Measurements from ENCODE around the gene EEIG1.

EEIG1 gene

GRCh38 chr9:128001151-128001778 lies 20.5 kb upstream of the EEIG1 start:
- no peak for DNase-seq

- no peak for DNase-seq
Measured at GRCh38 chr9:127999461-127999860, 18.7 kb upstream of the EEIG1 start.

GRCh38 chr9:127993721-127994120 lies 12.9 kb upstream of the EEIG1 start:
- no peak for DNase-seq

DNA sequence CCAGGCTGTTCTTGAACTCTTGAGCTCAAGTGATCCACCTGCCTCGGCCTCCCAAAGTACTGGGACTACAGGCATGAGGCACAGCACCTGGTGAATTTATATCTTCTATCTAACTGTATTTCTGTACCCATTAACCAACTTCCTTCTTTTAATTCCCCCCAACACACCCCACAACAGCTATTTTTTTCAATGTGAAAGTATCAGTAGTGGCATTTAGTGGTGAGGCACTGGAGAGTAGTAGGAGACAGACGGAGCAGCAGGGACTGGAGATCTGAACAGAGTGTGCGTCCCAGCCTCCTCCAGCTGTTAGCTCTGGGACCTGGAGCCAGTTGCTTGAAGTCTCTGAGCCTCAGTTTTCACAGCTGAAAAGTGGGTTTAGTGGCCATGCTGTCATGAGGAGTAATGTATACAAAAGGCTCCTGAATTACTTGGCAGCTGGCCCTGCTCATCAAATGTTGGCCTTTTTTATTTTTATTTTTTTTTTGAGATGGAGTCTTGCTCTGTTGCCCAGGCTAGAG lies 11.0 kb upstream of the EEIG1 start:
- DNase-seq = no peak

GRCh38 chr9:127991017-127991756 lies 10.4 kb upstream of the EEIG1 start:
- no peak for DNase-seq

DNA sequence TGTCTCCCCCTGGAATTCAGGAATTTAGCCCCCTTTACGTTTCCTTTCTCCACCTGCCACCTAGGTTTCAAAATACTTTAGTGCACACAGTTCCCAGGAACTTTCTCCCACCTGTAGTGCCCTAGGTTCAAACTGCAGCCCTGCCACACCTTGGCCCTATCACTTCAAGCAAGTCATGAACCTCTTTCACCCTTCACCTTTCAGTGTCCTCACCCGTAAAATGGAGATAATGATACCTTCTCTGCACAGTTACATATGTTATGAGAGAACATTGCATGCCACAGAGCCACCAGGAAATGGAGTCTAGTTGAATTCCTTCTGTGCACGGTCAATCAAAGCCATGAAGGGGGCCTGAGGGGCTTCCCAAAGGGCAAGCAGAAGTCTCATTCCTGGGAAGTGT lies 9.8 kb upstream of the EEIG1 start:
- no peak for DNase-seq

DNA sequence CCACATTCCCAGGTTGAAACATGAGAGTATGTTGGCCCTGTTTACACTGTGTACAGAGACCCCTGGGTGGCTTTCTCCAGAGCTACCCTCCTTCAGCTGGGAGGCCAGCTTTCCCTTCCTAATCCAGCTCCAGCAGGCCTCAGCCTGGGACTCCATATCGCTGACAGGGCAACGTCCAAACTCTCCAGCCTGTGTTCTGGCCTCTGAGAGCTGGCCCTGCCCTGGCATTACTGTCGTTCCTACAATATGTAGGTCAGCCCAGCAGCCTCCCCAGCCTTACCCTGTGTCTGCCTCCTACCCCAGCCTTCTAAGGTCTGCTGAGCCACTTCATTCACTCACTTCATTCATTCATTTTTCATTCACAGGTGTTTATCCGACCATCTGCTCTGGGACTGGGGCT lies 8.3 kb upstream of the EEIG1 start:
- DNase-seq = no peak

DNA sequence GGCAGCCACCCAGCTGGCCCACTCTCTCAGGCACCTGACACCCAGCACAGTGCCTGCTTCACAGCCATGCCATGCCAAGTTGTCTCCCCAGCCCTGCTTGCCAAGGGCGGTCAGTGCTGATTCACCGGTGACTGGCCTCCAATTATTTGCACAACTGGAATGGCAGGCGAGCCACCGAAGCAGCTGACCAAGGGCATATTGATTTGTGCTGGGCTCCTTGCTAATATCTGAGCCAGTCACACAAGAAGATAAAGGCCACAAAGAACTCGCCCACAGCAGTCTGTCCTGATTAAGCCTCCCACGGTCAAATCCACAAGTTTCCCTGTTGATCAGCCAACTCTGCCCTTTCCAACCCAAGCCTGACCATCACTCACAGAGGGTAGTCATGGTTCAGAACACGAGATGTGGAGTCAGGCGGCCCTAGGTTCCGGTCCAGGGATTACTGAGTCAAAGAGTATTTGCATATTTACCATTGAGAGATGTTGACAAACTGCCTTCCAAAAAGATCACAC lies 6.4 kb upstream of the EEIG1 start:
- DNase-seq = no peak

DNA sequence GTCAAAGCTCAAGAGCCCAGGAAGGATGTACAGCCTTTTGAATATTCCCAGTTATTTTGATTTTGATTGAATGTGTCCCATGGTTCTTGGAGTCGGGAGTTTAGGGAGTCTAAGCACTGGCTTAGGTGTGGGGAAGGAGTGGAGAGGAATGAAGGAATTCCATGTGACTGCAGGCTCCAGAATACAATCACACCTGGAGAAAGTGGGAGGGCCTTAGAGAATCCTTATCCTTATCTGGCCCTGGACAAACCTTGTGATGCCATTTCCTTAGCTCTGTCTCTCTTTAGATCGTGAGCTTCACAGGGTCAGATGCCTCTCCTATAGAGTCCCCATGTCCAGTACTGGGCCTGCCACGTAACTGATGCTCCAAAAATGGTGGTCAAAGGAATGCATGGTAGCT lies 4.2 kb upstream of the EEIG1 start:
- DNase-seq = no peak

DNA sequence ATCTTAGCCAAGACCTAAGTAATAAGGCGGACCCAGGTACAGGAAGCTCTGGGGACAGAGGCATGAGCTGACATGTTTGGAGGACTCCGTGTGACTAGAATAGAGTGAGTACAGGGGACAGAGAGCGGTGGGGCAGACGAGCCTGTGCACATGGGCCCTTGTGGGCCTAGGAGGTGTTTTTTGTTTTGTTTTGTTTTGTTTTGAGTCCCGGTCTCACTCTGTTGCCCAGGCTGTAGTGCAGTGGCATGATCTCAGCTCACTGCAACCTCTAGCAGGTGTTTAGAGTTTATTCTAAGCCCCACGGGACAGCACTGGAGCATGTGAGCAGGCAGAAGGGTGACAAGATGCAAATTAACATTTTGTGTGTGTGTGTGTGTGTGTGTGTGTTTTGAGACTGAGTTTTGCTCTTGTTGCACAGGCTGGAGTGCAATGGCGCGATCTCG lies 3.1 kb upstream of the EEIG1 start:
- DNase-seq = no peak

GRCh38 chr9:127982912-127983311 lies 2.1 kb upstream of the EEIG1 start:
- DNase-seq = no peak

DNA sequence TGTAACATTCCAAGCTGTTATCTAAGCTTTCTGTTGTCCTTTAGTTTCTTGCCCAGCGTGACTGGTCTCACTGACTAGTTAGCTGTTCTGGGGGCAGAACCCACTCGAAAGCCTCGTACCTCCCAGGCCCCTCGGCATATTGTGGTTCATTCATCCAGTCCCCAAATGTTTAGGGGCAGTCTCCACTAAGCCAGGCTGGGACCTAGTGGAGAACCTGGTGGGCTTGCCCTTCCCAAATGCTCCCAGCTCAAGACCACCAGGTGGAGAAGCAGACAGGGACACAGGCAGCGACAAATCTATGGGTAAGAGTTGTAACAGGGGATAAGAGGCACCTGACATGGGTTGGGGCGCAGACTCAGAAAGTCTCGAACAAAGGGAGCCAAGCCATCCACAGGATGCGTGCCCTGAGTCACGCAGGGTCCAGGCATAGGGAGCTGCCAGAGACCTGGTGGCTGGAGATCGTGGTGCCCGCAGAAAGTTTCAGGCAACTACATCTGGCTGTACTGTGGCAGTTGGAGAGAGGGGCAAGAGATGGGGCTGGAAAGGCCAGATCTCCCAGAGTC lies 851 bp upstream of the EEIG1 start:
- no peak for DNase-seq

DNA sequence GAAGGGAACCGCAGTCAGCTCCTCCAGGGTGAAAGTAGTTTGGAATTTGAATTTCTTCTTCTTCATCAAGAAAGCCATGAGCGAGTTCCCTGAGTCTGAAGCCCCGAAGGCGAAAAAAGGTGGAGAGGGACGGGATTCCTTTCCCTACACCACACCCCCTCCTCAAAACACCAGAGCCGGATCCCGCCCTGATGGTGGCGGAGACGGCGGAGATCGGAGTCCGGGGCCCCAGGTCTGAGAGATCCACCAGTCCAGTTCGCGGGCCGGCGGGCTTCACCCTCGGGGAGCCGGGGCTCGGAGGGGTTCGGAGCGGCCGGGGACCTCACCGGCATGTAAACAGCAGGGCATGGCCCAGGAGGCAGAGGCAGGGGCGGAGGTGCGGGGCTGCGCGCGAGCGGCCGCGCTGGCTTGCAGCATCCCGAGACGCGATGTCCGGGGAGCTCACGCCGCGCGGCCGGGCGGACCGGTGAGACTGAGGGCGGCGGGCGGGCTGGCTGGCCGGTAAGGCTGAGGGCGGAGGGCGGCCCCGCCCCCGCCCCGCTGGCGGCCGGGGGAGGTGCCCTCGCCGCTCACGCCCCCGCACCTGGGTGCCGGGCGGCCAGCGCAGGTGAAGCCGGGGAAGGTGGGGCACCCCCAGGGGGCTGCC lies 606 bp downstream of the EEIG1 start:
- peak; percentile 39 for DNase-seq

DNA sequence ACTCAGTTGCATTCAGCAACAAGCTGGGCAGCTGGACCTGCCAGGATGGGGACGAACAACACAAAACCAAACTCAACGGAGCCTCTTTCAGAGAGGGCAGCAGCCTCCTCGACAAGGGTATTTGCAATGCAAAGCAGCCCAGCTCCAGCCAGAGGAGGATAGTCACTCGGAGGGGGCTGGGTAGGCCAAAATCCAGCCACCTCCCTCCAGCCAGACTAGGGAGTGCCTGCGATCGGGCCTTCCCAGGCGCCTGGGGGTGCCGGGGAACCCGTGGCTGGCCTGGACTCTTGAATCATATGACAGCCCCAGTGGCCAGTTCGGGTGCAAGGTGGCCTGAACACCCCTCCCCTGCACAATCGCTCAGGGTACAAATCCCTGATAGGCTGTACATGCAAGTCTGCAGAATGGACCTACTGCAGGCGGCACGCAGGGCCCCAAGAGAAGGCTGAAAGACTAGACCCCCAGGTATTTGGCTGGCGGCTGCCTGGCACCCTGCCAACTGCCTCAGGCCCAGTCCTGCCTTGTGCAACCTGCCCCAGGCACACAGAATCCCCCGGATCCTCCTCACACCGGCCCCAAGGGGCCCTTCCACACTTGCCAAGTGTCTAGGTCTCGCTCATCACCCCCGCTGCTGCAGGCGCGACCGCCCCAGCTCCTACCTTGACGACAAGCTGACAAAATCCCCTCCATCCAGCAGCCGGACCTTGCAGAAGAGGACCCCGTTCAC lies 1.3 kb downstream of the EEIG1 start:
- peak; percentile 44 for DNase-seq

- DNase-seq = no peak
Measured at GRCh38 chr9:127979015-127979332, 1.8 kb downstream of the EEIG1 start.

DNA sequence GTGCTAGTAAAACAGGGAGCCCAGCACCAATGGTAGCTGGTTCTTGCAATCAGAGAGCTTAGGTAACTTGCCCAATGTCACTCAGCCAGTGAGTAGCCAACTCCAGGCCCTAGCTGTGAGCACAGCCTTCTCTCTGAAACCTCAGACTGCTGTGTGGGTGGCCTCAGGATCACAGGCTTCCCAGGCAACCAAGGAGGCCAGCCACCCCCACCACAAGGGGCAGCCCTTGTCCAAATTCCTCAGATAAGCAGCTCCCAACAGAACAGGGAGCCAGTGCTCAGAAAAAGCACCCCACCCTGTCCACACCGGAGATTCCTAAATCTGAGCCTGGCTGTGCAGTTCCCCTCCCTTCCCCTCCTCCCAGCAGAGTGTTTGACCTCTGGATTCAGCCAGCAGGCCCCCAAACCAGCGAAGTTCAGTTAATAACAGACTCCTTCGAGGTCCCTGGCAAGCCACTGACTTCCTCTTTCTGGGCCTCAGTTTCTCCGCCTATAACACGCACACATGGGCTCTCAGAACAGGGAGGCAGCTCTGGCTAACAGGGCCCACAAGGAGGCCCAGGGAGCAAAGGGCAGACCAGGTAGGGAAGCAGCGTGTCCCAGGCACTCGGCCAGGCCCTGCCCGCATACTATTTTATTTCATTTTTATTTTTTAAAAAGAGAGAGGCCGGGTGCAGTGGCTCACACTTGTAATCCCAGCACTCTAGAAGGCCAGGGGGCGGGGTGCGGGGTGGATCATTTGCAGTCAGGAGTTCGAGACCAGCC lies 2.7 kb downstream of the EEIG1 start:
- peak; percentile 16 for DNase-seq

- DNase-seq = no peak
Measured at GRCh38 chr9:127977009-127977883, 3.5 kb downstream of the EEIG1 start.

DNA sequence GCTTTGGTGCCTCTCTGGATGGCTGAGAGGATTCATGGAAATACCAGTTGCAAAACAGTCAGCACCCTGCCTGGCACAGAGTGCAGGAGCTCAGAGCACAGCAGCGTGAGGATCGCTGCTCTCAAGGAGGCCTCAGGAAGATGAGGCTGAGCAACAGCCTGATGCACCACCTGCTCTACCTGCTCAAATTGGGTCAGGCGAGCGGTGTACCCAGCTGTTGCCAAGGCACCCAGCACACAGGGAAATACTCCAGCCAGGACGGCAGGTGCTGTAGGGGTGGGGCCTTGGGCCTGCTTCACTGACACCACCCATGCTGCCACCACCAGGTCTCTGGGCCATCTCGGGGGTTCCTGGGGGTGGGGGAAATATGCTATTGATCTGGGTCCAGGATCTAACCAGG lies 4.3 kb downstream of the EEIG1 start:
- no peak for DNase-seq

DNA sequence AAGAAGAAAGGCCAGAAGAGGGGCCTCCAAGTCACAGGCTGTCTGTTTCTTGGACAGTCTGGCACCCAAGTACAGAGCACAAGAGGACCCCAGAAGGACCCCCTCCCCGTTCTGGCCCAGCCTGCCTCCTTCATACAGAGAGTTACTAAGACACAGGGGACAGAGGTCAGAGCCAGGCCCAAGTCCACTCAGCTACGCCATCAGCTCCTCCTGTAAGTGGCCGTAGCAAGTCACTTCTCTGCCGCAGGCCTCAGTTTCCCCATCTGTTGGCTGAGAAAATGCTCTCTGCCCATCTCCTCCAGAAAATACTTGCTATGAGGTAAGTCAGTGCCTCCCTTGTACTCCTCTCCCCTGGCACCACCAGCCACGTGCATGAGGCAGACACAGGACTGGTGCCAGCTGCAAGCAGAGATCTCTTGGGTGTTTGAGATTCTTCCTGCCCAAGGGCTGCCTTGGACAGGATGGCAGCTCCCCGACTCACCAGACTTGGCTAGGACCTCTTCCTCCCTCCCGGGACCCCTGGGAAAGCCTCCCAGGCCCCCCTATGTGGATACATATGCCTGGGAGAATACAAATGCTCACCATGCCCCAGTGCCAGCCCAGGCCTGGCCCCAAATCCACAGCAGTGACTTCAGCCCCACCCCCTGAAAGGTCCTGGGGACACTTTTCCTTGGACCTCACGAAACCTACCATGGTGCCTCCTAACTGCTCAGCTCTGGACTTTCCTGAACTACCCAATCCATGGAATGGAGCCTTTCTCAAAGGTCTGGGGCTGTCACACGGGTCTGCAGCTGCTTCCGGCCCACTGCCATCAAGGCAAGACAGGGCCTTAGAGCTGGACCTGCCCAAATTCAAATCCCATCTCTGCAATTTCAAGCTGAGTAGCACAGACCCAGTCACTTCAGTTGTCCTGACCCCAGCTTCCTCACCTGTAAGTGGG lies 5.1 kb downstream of the EEIG1 start:
- DNase-seq = no peak

- no peak for DNase-seq
Measured at GRCh38 chr9:127974769-127975261, 6.0 kb downstream of the EEIG1 start.
